Prostate gland (tissue), 2 donors: ENCODE data around the gene NTM.

Experiments
- CTCF ChIP-seq, 4 experiments: fragments of 200-600 bp in 2 of 4; fragments of 450-650 bp in 2 of 4; sonication (generic) in 2 of 4; IDR thresholded peaks; 1 replicate in 3 of 4; 2 replicates in 1 of 4; pipeline ENCODE4 v1.5.1; 2016 to 2019; ENCODE audit warnings: antibody characterized with exemption in 4 of 4, mild to moderate bottlenecking in 2 of 4, moderate library complexity in 2 of 4
- POLR2A ChIP-seq: fragments of 450-650 bp; IDR thresholded peaks from one replicate; pipeline ENCODE4 v1.6.1; 2016; ENCODE audit warnings: antibody characterized with exemption, mild to moderate bottlenecking
- POLR2AphosphoS5 ChIP-seq: sonication (generic); formaldehyde crosslinking; IDR thresholded peaks from one replicate; pipeline ENCODE4 v1.6.1; 2017; ENCODE audit warnings: antibody characterized with exemption

- no peak for TF ChIP-seq CTCF (IDR thresholded peaks at IDR 0.05)
- no peak for TF ChIP-seq POLR2A
- TF ChIP-seq POLR2AphosphoS5 = no peak
Observed at GRCh38 chr11:131503017-131503416, 132.6 kb downstream of the NTM start.
